Measurements from ENCODE around the gene MTO1. TPM values are rescaled to one million over a fixed set of nuclear protein-coding genes. Genes with fewer than 3 reads are reported as not detected.
A peak's percentile ranks its signal among the peaks of the same experiment; 100 is the strongest.
"Not testable (repeated sequence)": the region's sequence is repeated elsewhere in the genome, so short reads cannot be mapped to it uniquely, and the experiment has no call there.

MTO1 gene
- polyA plus RNA-seq, 5 donors: 26.2 to 37.7 (median 30.8) TPM

GRCh38 chr6:73491377-73491776 lies 29.8 kb downstream of the MTO1 start:
- DNase-seq: no peak

- DNase-seq: no peak
Observed at GRCh38 chr6:73497915-73498314, 36.4 kb downstream of the MTO1 start.

GRCh38 chr6:73503027-73503772 lies 41.7 kb downstream of the MTO1 start:
- DNase-seq: no peak

- DNase-seq: no peak
Observed at GRCh38 chr6:73504160-73504559, 42.6 kb downstream of the MTO1 start.

GRCh38 chr6:73505142-73505541 lies 43.6 kb downstream of the MTO1 start:
- no peak for DNase-seq

- not testable (repeated sequence) for DNase-seq
Observed at GRCh38 chr6:73505705-73506104, 44.2 kb downstream of the MTO1 start.

GRCh38 chr6:73506246-73506645 lies 44.7 kb downstream of the MTO1 start:
- DNase-seq: no peak

- no peak for DNase-seq
Observed at GRCh38 chr6:73508776-73509175, 47.2 kb downstream of the MTO1 start.

- no peak for DNase-seq
Observed at GRCh38 chr6:73509851-73510250, 48.3 kb downstream of the MTO1 start.

GRCh38 chr6:73511796-73512195 lies 50.3 kb downstream of the MTO1 start:
- DNase-seq: no peak

GRCh38 chr6:73513496-73513854 lies 51.9 kb downstream of the MTO1 start:
- no peak for DNase-seq

GRCh38 chr6:73514746-73515110 lies 53.2 kb downstream of the MTO1 start:
- no peak for DNase-seq

GRCh38 chr6:73515204-73515655 lies 53.7 kb downstream of the MTO1 start:
- DNase-seq: no peak

GRCh38 chr6:73516514-73517489 lies 55.3 kb downstream of the MTO1 start:
- DNase-seq: no peak

GRCh38 chr6:73518100-73518981 lies 56.8 kb downstream of the MTO1 start:
- DNase-seq: peak; percentile 38 to 57

- not testable (repeated sequence) for DNase-seq
Observed at GRCh38 chr6:73518982-73519881, 57.7 kb downstream of the MTO1 start.

GRCh38 chr6:73519926-73520687 lies 58.6 kb downstream of the MTO1 start:
- DNase-seq: peak; percentile 61 to 70

GRCh38 chr6:73520688-73521350 lies 59.3 kb downstream of the MTO1 start, which contains the start of gene EEF1A1:
EEF1A1 (minus strand) TSS chr6:73521032; CDS start chr6:73520026, 1,006 bp downstream.
- DNase-seq: peak; percentile 100

- DNase-seq: peak; percentile 88 to 89
Observed at GRCh38 chr6:73521351-73521985, 59.9 kb downstream of the MTO1 start.
